Ammon's horn (tissue), 1 donor: ENCODE data around the gene ARFGEF3.
"Not testable (repeated sequence)": the region's sequence is repeated elsewhere in the genome, so short reads cannot be mapped to it uniquely, and the experiment has no call there.

Experiments
- DNase-seq: peaks from one replicate; pipeline ENCODE4 v3.0.0-alpha.2; 2016; ENCODE audit warnings: low spot score

ARFGEF3 gene

GRCh38 chr6:138275976-138276375, 114.2 kb downstream of the ARFGEF3 start:
- no peak for DNase-seq

DNA sequence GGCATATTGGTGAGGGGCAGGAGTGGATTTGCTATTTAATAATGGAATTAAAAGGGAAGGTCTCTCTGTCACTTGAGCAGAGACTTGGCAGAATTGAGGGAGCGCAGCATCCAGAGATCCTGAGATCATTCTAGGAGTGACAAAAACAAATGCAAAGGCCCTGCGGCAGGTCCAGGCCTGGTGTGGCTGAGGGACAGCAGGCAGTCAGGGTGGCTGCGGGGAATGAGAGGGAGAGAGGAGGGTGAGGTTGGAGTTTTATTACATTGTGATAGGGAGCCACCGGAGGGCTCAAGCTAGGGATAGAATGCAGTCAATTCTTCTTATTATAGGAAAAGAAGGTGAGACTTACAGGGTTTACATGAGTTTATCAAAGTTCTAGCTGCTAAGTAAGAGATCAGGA, 116.1 kb downstream of the ARFGEF3 start:
- DNase-seq, result no peak

- DNase-seq, result peak; percentile 86
These were observed 116.6 kb downstream of the ARFGEF3 start for GRCh38 chr6:138278326-138278725.

DNA sequence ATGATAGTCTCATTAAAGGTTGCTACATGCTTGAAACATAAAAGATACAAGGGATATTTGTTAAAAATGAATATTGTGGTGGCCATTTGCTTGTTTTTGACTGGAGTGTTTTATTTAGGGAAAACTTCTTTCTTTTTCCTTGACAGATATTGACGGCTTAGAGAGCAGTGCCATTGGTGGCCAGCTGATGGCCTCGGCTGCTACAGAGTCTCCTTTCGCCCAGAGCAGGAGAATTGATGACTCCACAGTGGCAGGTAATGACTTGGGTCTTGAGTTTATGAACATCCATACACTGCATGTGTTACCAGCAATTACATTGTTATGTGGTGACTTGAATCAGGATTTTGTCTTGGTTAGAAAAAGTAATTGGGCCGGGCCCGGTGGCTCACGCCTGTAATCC, 124.1 kb downstream of the ARFGEF3 start:
- DNase-seq, result no peak

GRCh38 chr6:138286698-138287097, 125.0 kb downstream of the ARFGEF3 start:
- no peak for DNase-seq

DNA sequence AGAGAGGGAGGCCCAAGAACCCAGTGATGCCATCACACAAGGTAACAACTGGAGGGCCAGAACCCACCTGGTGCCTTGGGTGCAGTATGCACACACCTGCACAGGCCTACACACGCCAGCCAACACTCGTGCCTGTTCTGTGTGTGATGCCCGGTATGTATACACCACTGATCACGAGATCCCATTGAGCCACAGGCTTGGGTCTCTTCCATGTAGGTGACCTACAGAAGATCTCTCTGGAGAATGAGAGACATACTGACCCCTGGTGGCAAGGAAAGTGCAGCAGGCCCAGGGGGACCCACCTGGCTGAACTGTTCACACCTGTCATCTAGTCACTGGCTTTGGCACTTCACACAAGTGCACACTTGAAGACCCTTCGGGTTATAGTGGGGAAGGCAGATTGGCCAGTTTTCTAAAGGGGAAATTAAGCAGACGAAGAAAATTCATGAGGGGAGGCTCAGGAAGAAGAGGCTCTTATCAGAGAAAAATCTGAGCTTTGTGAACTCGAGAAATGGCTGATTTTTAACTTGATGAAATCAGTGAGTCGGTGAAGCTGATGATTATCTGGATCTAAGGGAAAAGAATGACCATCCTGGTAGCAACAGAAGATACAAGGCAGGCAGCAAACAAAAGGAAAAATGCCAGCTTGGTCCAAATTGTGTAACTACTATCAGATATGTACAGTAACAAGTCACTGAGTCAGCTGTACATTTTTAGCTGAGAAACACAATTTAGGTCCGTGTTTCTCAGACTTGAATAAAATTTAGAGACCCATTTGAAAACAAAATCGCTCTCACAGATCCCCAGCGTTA, 125.6 kb downstream of the ARFGEF3 start:
- no peak for DNase-seq

DNA sequence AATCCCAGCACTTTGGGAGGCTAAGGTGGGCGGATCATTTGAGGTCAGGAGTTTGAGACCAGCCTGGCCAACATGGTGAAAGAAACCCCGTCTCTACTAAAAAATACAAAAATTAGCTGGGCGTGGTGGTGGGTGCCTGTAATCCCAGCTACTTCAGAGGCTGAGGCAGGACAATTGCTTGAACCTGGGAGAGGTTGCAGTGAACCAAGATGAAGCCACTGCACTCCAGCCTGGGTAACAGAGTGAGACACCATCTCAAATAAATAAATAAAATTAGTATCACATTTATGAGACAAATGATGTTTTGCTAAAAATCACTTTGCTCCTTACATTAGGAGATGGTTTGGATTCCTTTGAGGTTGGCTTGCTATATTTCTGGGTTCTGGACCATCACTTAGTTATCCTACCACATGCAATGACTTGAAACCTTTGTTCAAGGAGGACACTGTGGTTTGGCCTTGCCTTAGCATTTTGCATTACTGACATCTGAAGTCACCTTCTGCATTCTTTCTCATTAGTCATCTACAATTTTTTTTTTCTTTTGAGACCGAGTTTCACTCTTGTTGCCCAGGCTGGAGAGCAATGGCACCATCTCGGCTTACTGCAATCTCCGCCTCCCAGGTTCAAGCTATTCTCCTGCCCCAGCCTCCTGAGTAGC, 126.8 kb downstream of the ARFGEF3 start:
- DNase-seq, result not testable (repeated sequence)

DNA sequence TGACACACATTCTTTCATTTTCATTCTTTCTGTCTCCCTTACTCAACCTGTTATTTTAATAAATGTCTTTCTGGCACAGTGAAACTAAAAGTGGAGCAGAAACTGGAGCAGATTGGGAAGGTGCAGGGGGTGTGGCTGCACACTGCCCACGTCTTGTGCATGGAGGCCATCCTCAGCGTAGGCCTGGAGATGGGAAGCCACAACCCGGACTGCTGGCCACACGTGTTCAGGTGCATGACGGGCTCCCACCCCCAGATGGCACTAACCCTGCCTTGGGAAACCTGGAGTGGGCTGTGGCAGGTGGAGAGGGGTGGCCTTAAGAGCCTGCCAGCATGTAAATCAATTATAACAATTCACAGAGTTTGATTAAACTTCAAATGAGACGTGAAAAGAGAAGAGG, 128.0 kb downstream of the ARFGEF3 start:
- no peak for DNase-seq

DNA sequence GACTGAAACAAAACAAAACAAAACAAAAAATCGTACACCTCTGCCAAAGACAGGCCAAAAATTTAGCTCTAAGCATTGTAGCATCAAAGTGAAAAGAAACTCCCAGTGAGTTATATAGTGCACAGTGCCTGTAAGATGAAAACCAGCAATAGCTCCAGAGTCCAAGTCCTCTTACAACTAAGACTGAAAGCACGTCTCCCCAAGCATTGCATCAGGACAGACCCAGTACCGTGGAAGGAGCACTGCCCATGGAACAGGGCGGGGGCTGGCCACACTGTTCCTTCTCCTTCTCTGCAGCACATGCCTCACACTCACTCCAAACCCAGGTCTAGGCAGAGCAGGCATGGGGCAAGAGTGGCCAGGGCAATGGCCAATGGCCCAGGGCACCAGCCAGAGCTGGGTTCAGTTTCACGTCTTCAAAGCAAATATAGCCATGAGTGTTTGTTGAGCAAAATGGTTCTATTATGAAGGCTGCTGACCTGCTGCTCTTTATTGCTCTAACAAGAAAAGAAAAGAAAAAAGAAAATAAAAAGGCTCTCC, 128.8 kb downstream of the ARFGEF3 start:
- DNase-seq, result no peak

DNA sequence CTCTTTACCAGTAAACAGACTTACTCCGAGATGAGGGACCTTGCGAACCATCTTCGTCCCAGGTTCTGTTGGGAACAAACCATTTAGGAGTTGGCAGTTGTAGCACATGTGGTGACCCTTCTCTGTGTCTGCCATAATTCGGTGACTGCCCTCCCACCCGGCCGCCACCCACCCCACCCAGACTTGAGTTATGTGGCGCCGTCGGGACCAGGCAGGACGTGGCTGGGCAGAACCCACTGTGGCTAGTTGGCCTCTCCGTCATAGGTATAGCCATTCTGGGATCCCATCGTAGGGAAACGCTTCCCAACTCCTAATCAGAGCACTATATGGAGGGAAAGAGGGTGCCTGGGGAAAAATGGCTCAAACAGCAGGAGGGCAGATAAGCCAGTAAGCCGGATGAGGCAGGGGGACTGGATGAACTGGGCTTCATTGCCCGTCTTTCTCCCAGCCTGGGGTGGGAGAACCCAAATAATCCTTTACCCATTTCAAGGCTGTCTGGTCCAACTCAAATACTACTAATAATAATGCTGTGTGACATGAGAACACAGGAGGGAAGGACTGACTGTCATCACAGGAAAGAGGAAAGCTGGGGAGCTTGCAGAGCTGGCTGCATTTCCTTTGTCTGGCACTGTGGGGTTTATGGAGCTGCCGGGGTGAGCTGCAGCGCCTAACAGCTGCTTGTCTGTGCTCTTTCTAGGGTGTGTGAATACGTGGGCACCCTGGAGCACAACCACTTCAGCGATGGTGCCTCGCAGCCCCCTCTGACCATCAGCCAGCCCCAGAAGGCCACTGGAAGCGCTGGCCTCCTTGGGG, 129.5 kb downstream of the ARFGEF3 start:
- peak; percentile 43 for DNase-seq

- peak; percentile 35 for DNase-seq
These were observed 130.1 kb downstream of the ARFGEF3 start for GRCh38 chr6:138291849-138292181.

DNA sequence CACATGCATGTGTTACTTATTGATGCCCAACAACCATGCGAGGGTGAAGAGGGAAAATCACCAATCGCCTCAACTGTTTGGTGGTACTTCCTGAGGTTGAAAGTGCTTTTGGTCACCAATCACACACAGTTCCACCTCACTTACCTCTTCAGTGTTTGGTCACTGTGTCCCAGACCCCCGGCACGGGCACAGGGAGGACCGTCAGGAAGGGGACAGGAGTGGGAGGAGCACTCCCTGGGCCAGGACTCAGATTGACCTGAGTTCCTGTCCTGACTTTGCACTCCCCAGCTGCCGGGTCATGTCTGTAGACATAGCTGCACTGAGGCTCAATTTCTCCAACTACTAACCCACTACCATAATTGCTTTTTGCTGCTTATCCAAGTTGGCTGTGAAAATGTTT, 130.7 kb downstream of the ARFGEF3 start:
- DNase-seq, result no peak

- no peak for DNase-seq
These were observed 132.0 kb downstream of the ARFGEF3 start for GRCh38 chr6:138293428-138294395.

DNA sequence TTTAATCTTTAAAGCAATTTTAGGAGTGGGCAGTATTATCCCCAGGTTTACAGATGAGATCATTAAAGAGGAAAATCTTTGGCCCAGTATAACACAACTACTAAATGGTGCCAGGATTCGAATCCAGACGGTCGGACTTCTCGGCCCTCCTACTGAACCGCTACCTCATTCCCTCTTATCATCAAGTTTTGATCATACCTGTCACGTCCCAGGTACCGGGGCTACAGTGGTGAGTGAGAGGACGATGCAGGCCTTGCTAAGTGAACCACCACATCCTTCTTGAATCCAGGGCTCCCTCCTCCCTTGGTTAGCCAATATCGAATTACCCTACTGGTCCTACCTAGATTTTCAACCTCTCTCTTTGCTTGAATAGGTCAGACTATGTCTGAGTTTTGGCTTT, 134.6 kb downstream of the ARFGEF3 start:
- no peak for DNase-seq

DNA sequence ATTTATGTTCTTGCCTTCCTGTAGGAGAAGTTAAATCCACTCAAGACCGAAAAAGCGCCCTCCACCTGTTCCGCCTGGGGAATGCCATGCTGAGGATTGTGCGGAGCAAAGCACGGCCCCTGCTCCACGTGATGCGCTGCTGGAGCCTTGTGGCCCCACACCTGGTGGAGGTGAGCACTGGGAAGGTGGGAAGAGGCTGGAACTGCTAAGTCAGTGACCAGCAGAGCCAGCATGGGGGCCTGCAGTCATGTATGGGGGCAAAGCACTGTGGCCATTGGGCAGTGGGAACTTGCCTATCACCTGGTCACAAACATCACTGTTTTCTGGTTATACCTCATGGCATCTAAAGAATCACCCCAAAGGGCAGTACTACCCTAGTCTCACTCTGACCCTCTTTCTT, 135.0 kb downstream of the ARFGEF3 start:
- DNase-seq, result no peak

DNA sequence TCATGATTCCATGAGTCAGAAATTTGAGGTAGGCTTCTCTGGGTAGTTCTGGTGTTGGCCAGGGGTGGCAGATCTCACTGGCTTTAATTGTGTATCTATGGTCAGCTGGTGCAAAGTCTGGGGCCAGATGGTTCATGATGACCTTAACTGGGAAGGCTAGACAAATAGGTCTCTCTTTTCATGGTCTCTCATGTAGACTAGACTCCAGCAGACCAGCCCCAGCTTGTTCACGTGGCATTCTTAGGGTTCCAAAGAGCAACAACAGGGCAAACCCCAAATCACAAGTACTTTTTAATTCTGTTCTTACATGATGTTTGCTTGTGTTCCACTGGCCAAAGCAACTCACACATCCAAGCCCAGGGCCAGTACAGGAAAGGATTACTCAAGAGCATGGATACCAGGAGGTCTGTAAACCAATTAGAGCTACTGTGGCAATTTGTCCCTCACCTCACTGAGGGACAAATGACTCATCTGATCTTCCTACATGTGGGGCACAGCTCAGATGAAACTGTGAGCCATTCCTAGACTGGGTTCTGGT, 136.1 kb downstream of the ARFGEF3 start:
- DNase-seq, result no peak

DNA sequence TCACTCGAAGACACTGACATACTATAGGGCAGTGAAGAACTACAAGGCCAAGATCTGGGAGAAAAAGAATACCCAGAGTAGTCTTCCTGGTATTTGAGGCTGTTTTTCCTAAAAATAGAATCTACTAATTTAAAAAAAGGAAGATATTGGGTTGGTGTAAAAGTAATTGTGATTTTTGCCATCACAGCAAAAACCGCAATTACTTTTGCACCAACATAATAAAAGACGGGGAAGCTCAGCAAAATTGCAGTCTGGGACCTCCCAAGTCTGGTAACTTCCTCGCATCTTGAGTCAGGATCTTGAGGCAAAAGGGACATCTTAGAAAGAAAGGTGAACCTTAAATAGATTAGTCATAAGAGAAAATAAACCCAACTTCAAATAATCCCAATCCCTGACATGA, 138.7 kb downstream of the ARFGEF3 start:
- no peak for DNase-seq

- DNase-seq, result no peak
These were observed 140.8 kb downstream of the ARFGEF3 start for GRCh38 chr6:138302554-138302953.

- DNase-seq, result no peak
These were observed 145.6 kb downstream of the ARFGEF3 start for GRCh38 chr6:138307352-138307751.

GRCh38 chr6:138307816-138308730, 146.3 kb downstream of the ARFGEF3 start:
- peak; percentile 75 for DNase-seq
